CD4-positive, alpha-beta T cell treated with Interleukin-6 for 4 hours (primary cell): Measurements from ENCODE around the gene SMYD5.
"Not testable (repeated sequence)": the region's sequence is repeated elsewhere in the genome, so short reads cannot be mapped to it uniquely, and the experiment has no call there.

ENCODE experiments used
- DNase-seq: peaks from one replicate; pipeline ENCODE4 v3.0.0-alpha.2; 2020; ENCODE audit warnings: mixed read lengths

Gene SMYD5

DNA sequence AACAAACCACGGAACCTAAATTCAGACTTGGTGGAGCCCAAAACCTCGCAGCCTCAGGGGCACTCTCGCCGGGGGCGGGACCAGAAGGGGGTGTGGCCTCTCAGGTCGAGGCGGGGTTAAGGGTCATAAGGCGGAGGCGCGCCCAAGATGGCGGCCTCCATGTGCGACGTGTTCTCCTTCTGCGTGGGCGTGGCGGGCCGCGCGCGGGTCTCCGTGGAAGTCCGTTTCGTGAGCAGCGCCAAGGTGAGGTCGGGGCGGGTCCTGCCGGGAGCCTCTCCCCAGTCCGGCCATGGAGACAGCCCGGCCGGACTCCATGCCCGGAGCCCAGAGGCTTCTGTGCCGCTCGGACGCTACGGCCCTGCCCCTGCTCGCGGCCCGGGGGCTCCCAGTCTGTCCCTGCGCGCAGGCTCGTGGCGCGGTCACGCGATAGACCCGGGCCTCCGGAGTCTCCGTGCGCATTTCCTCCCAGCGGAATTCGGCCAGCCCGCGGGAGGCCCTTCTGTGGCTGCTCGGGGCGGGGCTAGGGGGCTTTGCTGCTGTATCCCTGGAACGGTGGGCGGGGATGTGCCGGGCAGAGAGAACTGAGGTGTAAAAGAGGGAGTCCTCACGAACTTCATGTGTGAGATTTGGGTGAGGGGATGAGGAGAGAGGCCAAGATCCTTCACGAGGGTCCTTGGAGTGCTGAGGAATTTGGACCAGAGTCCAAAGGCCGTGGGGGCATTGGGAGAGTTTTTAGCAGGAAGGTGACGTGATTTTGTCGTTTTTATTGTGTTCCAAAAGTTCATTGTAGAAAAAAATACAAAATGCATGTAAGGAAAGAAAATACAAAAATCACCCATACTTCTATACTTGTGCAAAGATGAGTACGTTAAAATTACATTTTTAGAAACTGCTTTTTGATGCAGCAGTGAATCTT is at the start of gene SMYD5:
SMYD5 (plus strand) TSS at position 126 of the 916 bp plus-strand sequence; CDS start at position 148, 22 bp downstream.
- peak; percentile 95 for DNase-seq

- not testable (repeated sequence) for DNase-seq
Observed at GRCh38 chr2:73165978-73166377, 48.1 kb upstream of the SMYD5 start.

- not testable (repeated sequence) for DNase-seq
Observed at GRCh38 chr2:73166813-73167212, 47.2 kb upstream of the SMYD5 start.

DNA sequence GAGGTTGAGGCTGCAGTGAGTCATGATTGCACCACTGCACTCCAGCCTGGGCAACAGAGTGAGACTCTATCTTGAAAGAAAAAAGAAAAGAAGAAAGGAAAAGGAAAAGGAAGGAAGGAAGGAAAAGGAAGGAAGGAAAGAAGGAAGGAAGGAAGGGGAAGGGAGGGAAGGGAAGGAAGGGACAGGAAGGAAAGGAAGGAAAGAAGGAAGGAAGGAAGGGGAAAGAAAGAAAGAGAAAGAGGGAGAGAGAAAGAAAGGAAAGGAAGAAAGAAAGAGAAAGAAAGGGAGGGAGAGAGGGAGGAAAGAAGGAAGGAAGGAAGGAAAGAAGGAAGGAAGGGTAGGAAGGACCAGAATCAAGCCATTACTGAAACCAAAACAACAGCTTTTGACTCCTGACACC is 45.7 kb upstream of the SMYD5 start:
- not testable (repeated sequence) for DNase-seq

GRCh38 chr2:73170341-73170740 is 43.7 kb upstream of the SMYD5 start:
- not testable (repeated sequence) for DNase-seq

DNA sequence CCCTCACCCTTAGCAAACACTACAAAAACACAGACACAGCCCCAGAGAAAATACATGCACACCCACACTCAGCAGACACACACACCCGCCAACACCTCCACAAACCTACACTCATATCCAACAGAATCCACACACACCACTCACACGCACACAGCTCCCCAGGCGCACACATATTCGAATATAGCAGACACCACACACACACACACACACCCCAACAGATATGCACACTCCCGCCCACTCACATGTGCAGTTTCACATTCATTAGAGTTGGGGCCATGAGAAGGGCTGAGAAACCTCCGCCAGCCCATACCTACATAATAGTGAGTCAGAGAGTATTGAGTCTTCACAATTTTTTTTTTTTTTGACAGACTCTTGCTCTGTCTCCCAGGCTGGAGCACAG is 41.1 kb upstream of the SMYD5 start:
- DNase-seq = no peak

DNA sequence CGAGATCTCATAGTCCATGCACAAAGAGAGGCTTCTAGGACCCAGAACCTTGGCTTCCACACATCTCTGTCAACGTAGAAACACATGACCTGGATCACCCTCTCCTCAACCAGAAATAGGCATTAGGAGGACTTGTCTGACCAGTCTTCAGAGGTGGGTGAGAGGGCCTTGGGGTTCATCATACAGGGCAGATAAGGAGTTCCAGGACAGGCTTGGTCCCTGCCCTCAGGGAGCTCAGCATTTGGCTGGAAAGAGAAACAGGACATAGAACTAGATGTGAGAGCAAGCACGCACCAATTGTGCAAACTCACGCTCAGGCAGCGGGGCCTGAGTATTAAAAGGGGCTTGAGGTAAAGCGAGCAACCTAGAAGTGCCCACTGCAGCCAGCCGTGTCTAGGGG is 40.3 kb upstream of the SMYD5 start:
- DNase-seq = no peak

- no peak for DNase-seq
Observed at GRCh38 chr2:73174244-73174643, 39.8 kb upstream of the SMYD5 start.

GRCh38 chr2:73174941-73175662 is 38.9 kb upstream of the SMYD5 start:
- DNase-seq = peak; percentile 3

DNA sequence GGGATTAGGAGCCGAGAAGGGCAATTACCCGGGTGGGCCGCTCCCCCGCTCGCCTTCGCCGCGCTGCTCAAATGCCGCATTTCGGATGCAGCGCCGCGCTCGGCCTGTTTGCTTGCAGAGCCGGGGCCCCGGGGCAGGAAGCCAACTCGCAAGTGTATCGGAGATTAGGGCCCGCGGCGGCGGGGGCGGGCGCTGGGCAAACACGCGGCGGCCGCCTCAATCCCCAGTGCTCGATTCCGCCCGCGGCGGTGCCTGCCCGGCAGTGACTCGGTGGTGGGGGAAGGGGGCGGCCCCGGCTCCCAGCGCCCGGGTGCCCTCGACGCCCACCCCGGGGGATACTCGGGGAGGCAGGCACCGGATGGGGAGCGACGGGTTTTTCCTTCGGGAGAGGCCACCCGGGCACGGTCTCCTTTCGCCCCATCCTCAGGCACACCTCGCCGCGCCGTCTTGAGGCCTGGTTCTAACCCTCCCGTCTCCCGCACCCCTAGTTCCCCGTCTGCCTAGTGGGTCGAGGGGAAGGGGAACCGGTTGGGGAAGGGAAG is 38.3 kb upstream of the SMYD5 start:
- peak; percentile 83 for DNase-seq

DNA sequence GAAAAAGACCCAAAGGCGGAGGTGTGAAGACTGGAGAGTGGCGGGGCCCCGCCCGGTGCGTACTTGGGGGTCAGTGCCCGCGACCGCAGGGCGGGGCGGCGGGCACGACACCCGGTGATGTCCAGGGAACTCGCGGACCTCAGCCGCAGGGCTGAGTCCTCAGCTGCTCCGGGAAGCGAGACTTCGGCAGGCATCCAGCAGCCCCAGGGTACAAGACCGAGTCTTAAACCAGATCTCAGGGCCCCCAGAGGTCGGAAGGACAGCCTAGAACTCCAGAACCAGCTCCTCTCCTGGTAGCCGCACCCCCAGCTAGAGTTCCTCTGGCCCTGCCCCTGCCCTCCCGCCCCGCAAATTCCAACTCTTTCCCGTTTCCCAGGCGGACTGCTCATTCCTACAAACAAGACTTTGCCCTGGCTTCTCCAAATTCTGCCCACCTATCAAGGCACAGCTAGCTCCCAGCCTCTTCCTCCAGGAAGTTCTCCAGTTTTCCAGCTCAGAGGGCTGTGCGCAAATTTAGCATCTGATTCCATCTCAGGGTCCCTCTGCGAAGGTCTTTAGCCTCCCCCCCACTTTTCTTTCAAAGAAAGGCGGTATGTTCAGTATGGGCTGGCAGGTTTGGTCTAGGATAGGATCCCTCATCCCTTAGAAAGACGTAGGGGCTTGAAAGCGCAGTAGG is 37.7 kb upstream of the SMYD5 start:
- peak; percentile 21 for DNase-seq

DNA sequence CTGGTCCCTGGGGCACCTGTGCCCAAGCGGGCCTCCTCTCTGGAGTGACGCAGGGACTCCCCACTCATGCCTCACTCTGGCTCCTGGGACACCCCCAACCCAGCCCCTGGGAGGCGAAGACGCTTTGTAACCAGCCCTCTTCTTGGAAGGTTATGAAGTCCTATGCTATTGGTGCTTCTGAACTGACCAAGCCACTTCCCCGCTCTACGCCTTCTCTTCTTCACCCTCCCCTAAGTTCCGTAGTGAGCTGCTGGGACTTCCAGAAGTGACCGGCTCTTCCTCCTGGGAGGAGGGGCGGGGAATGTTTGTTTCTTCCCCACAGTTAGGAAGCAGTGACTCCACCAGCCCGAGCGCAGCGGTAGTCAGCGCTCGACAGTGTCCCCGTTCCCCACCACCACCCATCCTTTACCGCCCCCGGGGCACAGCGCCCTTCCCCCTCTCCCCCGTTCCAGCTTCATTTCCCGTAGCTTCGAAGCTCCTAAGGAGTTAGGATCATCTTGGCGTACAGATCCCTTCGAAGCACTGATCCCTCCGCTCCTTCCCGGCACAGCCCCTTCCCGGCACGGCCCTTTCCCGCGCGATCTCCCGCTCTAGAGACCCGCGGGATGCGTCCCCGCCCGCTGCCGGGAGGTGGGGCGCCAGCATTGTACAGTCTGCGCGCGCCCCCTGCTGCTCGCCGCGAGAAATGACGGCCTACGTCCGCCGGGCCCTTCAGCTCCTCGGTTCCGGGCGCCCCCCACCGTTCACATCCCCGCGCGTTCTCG is 37.0 kb upstream of the SMYD5 start:
- peak; percentile 93 for DNase-seq

DNA sequence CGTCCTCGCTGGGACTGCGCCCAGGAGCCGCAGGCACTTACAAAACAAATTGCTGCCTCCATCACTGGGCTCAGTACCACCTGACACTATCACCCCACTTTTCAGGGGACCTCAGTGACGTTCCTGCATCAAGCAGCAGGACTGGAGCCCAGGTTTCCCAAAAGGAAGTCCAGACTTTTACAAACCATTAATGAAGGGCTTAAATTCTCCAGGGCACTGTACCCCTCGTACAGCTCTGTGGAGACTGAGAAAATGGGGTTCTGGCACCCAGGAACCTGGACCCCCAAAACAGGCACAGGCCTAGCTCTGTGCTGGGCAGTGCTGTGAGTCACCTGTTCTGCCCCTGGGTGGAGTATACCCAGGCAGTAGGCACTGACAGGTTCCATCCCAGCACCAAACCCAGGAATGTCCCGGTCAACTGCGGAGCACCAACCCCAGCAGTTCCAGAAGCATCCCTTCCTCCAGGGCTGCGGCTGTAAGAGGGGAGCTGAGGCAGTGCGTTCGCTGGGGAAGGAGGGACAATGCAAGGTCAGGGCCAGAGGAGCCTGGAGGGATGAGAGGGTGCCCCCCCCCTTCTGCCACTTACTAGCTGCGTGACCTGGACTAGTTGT is 36.3 kb upstream of the SMYD5 start:
- no peak for DNase-seq

DNA sequence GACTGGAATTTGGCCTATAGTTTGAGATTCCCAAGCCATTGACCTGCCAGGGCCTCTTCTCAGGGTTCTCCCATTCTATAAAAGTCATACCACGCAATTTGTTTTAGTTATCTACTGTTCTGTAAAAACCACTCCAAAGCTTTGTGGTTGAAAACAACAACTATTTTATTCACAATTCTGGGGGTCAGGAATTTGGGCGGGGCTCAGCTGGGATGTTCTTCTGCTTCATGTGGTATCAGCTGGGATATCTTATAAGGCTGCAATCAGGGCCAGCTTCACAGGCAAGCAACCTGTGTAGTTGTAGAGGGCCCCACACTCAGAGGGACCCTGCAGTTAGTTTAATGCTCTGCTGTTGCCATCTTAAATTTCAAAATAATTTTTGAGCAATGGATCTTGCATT is 28.1 kb upstream of the SMYD5 start:
- DNase-seq = no peak

- no peak for DNase-seq
Observed at GRCh38 chr2:73187549-73187948, 26.5 kb upstream of the SMYD5 start.

- DNase-seq = no peak
Observed at GRCh38 chr2:73197579-73197978, 16.5 kb upstream of the SMYD5 start.

GRCh38 chr2:73200281-73200680 is 13.8 kb upstream of the SMYD5 start:
- DNase-seq = not testable (repeated sequence)

DNA sequence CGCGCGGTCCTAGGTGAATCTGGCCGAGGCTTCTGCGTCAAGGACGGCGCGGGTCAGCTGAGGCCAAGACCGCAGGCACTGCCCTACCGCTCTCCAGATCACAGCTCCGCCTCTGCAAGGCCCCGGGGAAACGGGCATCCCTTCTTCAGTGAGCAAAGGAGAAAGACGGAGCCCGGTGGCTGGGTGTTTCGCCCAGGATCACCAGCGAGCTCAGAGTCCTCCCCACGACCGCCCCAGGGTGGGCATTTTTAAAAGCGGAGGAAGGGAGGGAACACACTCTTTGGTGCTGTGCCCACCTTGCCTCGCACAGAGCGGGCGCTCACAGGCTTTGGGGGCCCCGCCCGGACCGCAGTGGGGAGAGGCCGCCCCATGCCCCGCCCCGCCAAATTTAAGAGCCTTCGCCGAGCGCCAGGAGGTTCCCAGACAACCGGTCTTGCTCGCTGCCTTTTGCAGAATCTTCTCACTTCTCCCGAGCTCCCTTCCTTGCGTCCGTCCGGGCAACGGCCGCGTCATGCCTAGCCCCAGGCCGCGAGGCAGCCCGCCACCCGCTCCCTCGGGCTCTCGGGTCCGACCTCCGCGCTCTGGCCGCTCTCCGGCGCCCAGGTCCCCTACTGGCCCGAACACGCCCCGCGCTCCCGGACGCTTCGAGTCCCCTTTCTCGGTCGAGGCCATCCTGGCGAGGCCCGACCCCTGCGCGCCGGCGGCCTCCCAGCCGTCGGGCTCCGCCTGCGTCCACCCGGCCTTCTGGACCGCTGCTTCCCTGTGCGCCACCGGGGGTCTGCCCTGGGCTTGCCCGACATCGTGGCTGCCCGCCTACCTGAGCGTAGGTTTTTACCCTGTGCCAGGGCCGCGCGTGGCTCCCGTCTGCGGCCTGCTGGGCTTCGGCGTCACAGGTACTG is 11.6 kb upstream of the SMYD5 start, which contains the start of gene NOTO:
NOTO (plus strand) TSS at position 419 of the 899 bp plus-strand sequence; CDS start at position 512, 93 bp downstream.
- peak; percentile 6 for DNase-seq

DNA sequence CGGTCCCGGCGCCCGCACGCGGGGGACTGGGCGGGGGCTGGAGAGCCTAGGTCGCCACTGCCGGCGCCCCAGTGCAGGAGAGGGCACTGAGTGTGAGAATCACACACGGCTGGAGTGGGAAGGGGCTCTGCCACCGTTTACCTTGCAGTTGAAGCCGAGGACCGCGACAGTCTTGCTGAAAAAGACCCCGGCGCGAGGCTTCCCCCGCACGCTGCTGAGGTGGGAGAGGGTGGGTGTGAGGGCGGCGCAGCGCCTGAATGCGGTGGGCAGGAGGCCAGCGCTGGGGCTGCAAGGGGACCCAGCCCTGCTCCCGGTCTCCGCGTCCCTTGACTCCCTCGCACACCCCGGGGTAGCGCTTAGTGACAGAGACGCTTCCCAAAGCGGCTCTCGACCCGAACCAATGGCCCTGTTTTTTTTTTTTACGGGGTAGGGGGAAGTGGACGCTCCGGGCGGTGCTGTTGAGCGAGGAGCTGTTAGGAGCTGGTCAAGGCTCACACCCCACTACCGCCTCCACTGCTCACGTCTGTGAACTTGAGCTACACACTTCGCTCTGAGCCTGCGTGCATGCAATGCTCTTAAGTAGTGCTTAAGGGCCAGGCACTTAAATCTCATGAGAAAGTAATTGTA is 10.9 kb upstream of the SMYD5 start:
- no peak for DNase-seq

DNA sequence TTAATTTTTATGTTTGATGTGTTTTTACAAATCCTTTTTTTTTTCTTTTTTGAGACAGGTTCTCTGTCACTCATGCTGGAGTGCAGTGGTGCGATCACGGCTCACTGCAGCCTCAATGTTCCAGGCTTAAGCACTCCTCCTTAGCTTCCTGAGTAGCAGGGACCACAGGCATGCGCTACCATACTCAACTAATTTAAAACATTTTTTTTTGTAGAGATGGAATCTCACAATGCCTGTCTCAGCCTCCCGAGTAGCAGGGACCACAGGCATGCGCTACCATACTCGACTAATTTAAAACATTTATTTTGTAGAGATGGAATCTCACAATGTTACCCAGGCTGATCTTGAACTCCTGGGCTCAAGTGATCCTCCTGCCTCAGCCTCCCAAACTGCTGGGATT is 8.4 kb upstream of the SMYD5 start:
- DNase-seq = no peak
